ENCODE data around the gene GFRA4.

- TF ChIP-seq GATA2 (IDR thresholded peaks at IDR 0.05; ENCODE audit: low read depth, low read length) (no peak), GATA3 (IDR thresholded peaks at IDR 0.05; ENCODE audit: low read depth, low read length) (no peak)
These were observed 16.5 kb downstream of the GFRA4 start for GRCh38 chr20:3646651-3647050.

All from SH-SY5Y (cell line).